Measurements from ENCODE around the gene LY9.

The LY9 gene

GRCh38 chr1:160830321-160831153 lies 34.6 kb downstream of the LY9 start:
- Histone ChIP-seq H3K9me3 (ENCODE audit: control insufficient read depth, low read length) (no peaks in the 10 kb centered on the region), H3K27me3 (replicated peaks; ENCODE audit: control insufficient read depth, insufficient read depth, low read length, poor library complexity, severe bottlenecking) (no peaks in the 10 kb centered on the region), H3K36me3 (ENCODE audit: control insufficient read depth, insufficient read depth, low read length) (peaks cover 26% of the 10 kb centered on the region), H3K27ac (ENCODE audit: insufficient read depth, low read length, poor library complexity, severe bottlenecking) (no peak overlapping the region), H3K4me3 (ENCODE audit: insufficient read depth, low read depth, low read length, poor library complexity, severe bottlenecking) (no peak overlapping the region), H3K4me1 (ENCODE audit: control insufficient read depth, insufficient read depth, low read length, poor library complexity, severe bottlenecking) (peaks cover under 1% of the 10 kb centered on the region)
- DNase-seq: peak; percentile 47 to 59 (median 53)

DNA sequence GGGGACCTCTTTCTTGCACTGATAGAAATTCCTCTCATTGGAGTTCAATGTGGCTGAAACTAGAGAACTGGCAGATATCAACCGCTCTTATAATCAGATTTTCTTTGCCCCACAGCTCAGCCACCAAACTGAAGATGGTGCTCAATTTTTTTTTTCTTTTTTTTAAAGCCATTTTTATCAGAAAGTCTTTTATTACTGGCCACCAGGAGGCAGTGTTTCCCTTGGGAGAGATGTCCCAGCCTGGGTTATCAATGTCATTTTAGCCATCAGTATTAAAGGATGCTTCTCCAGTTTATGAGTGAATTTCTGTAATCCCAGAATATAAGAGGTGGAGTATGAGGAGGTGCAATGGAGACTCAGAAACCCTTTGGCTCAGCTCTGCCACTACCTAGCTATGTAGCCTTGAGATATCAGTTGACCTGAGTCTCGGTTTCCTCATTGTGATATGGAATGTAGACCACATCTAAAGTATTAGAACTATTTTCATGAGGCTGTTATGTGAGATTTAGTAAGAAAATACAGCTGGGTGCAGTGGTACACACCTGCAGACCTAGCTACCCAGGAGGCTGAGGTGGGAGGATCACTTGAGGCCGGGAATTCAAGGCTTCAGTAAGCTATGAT lies 39.1 kb downstream of the LY9 start:
- Histone ChIP-seq H3K27me3 (replicated peaks; ENCODE audit: control insufficient read depth, insufficient read depth, low read length, poor library complexity, severe bottlenecking) (no peaks in the 10 kb centered on the region), H3K4me1 (ENCODE audit: control insufficient read depth, insufficient read depth, low read length, poor library complexity, severe bottlenecking) (peaks cover 36% of the 10 kb centered on the region), H3K27ac (ENCODE audit: insufficient read depth, low read length, poor library complexity, severe bottlenecking) (no peak overlapping the region), H3K4me3 (ENCODE audit: insufficient read depth, low read depth, low read length, poor library complexity, severe bottlenecking) (no peak overlapping the region), H3K9me3 (ENCODE audit: control insufficient read depth, low read length) (no peaks in the 10 kb centered on the region), H3K36me3 (ENCODE audit: control insufficient read depth, insufficient read depth, low read length) (no peaks in the 10 kb centered on the region)
- no peak for DNase-seq

DNA sequence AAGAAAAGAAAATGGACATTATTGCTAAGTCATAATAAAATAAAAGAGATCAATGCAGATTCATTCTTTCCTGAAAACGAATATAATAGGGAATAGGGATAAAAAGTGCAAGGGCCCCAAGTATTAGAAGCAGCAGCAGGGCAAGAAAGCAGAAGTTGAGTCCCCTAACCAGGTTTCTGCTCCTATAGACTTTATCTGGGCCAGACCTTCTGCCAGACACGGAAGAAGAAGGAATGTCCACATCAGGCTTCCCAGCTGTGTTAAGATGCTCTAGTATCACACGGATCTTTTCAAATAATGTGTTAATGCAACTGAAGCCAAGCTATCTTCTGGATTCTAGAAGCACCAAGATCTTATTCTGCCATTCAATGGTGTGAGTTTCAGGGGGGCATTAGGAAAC lies 39.8 kb downstream of the LY9 start:
- H3K27me3 ChIP-seq (replicated peaks; ENCODE audit: control insufficient read depth, insufficient read depth, low read length, poor library complexity, severe bottlenecking): no peaks in the 10 kb centered on the region
- H3K27ac ChIP-seq (ENCODE audit: insufficient read depth, low read length, poor library complexity, severe bottlenecking): no peak overlapping the region
- no peak overlapping the region for H3K4me3 ChIP-seq (ENCODE audit: insufficient read depth, low read depth, low read length, poor library complexity, severe bottlenecking)
- H3K36me3 ChIP-seq (ENCODE audit: control insufficient read depth, insufficient read depth, low read length): no peaks in the 10 kb centered on the region
- DNase-seq: no peak
- no peaks in the 10 kb centered on the region for H3K9me3 ChIP-seq (ENCODE audit: control insufficient read depth, low read length)
- H3K4me1 ChIP-seq (ENCODE audit: control insufficient read depth, insufficient read depth, low read length, poor library complexity, severe bottlenecking): peaks cover 36% of the 10 kb centered on the region

DNA sequence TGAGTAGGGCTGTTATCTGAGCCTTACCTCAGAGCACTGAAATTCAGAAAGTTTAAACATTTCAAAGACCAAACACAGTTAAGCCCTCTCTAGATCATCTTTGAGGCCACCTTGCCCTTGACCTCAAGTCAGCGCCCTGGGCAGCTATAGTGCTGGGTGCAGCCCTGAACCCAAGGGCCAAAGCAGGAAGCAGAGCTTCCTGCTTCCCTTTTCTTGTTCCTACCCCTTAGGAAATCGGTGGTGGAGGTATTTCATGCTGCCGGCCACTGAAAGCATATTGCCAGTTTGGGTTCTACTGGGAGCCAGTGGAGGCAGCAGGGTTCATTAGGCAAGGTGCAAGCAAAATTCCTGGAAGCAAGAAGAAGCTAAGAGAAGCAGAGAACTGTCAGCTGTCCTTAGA lies 40.6 kb downstream of the LY9 start:
- DNase-seq: no peak
- H3K36me3 ChIP-seq (ENCODE audit: control insufficient read depth, insufficient read depth, low read length): no peaks in the 10 kb centered on the region
- H3K27me3 ChIP-seq (replicated peaks; ENCODE audit: control insufficient read depth, insufficient read depth, low read length, poor library complexity, severe bottlenecking): no peaks in the 10 kb centered on the region
- H3K4me1 ChIP-seq (ENCODE audit: control insufficient read depth, insufficient read depth, low read length, poor library complexity, severe bottlenecking): peaks cover 36% of the 10 kb centered on the region
- H3K27ac ChIP-seq (ENCODE audit: insufficient read depth, low read length, poor library complexity, severe bottlenecking): peak overlapping the region; percentile 66
- H3K4me3 ChIP-seq (ENCODE audit: insufficient read depth, low read depth, low read length, poor library complexity, severe bottlenecking): no peak overlapping the region
- no peaks in the 10 kb centered on the region for H3K9me3 ChIP-seq (ENCODE audit: control insufficient read depth, low read length)

GRCh38 chr1:160836981-160837557 lies 41.1 kb downstream of the LY9 start:
- no peak for DNase-seq
- peak overlapping the region; percentile 66 for H3K27ac ChIP-seq (ENCODE audit: insufficient read depth, low read length, poor library complexity, severe bottlenecking)
- H3K9me3 ChIP-seq (ENCODE audit: control insufficient read depth, low read length): no peaks in the 10 kb centered on the region
- no peaks in the 10 kb centered on the region for H3K27me3 ChIP-seq (replicated peaks; ENCODE audit: control insufficient read depth, insufficient read depth, low read length, poor library complexity, severe bottlenecking)
- H3K36me3 ChIP-seq (ENCODE audit: control insufficient read depth, insufficient read depth, low read length): no peaks in the 10 kb centered on the region
- H3K4me3 ChIP-seq (ENCODE audit: insufficient read depth, low read depth, low read length, poor library complexity, severe bottlenecking): no peak overlapping the region
- H3K4me1 ChIP-seq (ENCODE audit: control insufficient read depth, insufficient read depth, low read length, poor library complexity, severe bottlenecking): peaks cover 36% of the 10 kb centered on the region

GRCh38 chr1:160837558-160838205 lies 41.7 kb downstream of the LY9 start:
- Histone ChIP-seq H3K4me1 (ENCODE audit: control insufficient read depth, insufficient read depth, low read length, poor library complexity, severe bottlenecking) (peaks cover 36% of the 10 kb centered on the region), H3K27ac (ENCODE audit: insufficient read depth, low read length, poor library complexity, severe bottlenecking) (peak overlapping the region; percentile 66), H3K27me3 (replicated peaks; ENCODE audit: control insufficient read depth, insufficient read depth, low read length, poor library complexity, severe bottlenecking) (no peaks in the 10 kb centered on the region), H3K4me3 (ENCODE audit: insufficient read depth, low read depth, low read length, poor library complexity, severe bottlenecking) (no peak overlapping the region), H3K36me3 (ENCODE audit: control insufficient read depth, insufficient read depth, low read length) (no peaks in the 10 kb centered on the region), H3K9me3 (ENCODE audit: control insufficient read depth, low read length) (no peaks in the 10 kb centered on the region)
- DNase-seq: peak; percentile 68 to 74 (median 71)

DNA sequence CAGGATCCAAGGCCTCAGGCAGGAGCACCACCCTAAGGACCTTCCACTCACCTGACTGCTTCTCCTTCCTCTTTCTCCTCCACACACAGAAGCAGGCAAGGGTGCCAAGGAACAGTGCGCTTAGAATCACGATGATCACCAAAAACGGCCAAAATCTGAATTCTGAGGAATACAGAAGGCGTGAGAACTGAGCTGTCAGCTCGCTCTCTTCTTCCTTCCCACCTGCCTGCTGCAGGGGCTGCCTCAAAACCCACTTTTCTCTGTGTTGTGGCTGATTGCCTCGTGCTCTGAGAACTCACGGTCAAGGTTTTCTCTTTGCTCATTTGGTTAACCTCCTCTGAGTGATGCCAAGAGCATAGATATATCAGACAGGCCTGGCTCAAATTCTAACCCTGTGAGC lies 42.9 kb downstream of the LY9 start:
- peaks cover 36% of the 10 kb centered on the region for H3K4me1 ChIP-seq (ENCODE audit: control insufficient read depth, insufficient read depth, low read length, poor library complexity, severe bottlenecking)
- no peaks in the 10 kb centered on the region for H3K27me3 ChIP-seq (replicated peaks; ENCODE audit: control insufficient read depth, insufficient read depth, low read length, poor library complexity, severe bottlenecking)
- H3K4me3 ChIP-seq (ENCODE audit: insufficient read depth, low read depth, low read length, poor library complexity, severe bottlenecking): no peak overlapping the region
- no peak for DNase-seq
- no peaks in the 10 kb centered on the region for H3K9me3 ChIP-seq (ENCODE audit: control insufficient read depth, low read length)
- H3K36me3 ChIP-seq (ENCODE audit: control insufficient read depth, insufficient read depth, low read length): no peaks in the 10 kb centered on the region
- H3K27ac ChIP-seq (ENCODE audit: insufficient read depth, low read length, poor library complexity, severe bottlenecking): peak overlapping the region; percentile 66

- no peaks in the 10 kb centered on the region for H3K9me3 ChIP-seq (ENCODE audit: control insufficient read depth, low read length)
- no peaks in the 10 kb centered on the region for H3K27me3 ChIP-seq (replicated peaks; ENCODE audit: control insufficient read depth, insufficient read depth, low read length, poor library complexity, severe bottlenecking)
- DNase-seq: no peak
- peaks cover 36% of the 10 kb centered on the region for H3K4me1 ChIP-seq (ENCODE audit: control insufficient read depth, insufficient read depth, low read length, poor library complexity, severe bottlenecking)
- no peaks in the 10 kb centered on the region for H3K36me3 ChIP-seq (ENCODE audit: control insufficient read depth, insufficient read depth, low read length)
- no peak overlapping the region for H3K4me3 ChIP-seq (ENCODE audit: insufficient read depth, low read depth, low read length, poor library complexity, severe bottlenecking)
- no peak overlapping the region for H3K27ac ChIP-seq (ENCODE audit: insufficient read depth, low read length, poor library complexity, severe bottlenecking)
Measured at GRCh38 chr1:160839746-160840145, 43.8 kb downstream of the LY9 start.

DNA sequence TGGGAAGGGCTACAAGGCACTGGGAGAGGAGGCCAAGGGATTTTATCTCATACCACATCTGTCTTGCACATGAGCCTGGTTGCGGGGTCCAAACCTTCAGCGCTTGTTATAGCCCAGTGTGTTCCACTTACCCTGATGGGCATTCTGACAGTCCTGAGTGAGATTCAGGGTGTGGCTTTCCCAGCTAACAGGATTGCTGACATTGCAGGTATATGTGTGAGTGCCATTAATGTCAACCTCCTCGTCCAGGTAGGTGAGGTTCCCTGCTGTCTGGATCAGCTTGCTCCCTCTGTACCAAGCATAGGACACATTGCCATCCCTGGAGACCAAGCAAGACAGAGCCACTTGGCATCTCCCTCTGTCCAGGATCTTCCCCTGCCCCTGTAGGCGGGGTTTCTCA lies 45.1 kb downstream of the LY9 start:
- Histone ChIP-seq H3K4me3 (ENCODE audit: insufficient read depth, low read depth, low read length, poor library complexity, severe bottlenecking) (no peak overlapping the region), H3K9me3 (ENCODE audit: control insufficient read depth, low read length) (no peaks in the 10 kb centered on the region), H3K36me3 (ENCODE audit: control insufficient read depth, insufficient read depth, low read length) (no peaks in the 10 kb centered on the region), H3K27ac (ENCODE audit: insufficient read depth, low read length, poor library complexity, severe bottlenecking) (no peak overlapping the region), H3K27me3 (replicated peaks; ENCODE audit: control insufficient read depth, insufficient read depth, low read length, poor library complexity, severe bottlenecking) (no peaks in the 10 kb centered on the region), H3K4me1 (ENCODE audit: control insufficient read depth, insufficient read depth, low read length, poor library complexity, severe bottlenecking) (peaks cover 31% of the 10 kb centered on the region)
- no peak for DNase-seq

Data from effector memory CD4-positive, alpha-beta T cell (primary cell).